Suprapubic skin (tissue), 4 donors: ENCODE measurements around the gene TNFAIP3. TPM values are rescaled to one million over a fixed set of nuclear protein-coding genes. Genes with fewer than 3 reads are reported as not detected.

Experiments
- DNase-seq, 2 donors: peaks; one replicate each; pipeline ENCODE4 v3.0.0-alpha.2; 2019; ENCODE audit warnings: low spot score in 2 of 2
- H3K27ac ChIP-seq: fragments of 200-600 bp; sonication (generic); one replicate; pipeline ENCODE4 v1.5.1; 2019
- H3K27me3 ChIP-seq: fragments of 200-600 bp; sonication (generic); one replicate; pipeline ENCODE4 v1.5.1; 2019
- H3K36me3 ChIP-seq: fragments of 200-600 bp; sonication (generic); one replicate; pipeline ENCODE4 v1.5.1; 2019
- H3K4me1 ChIP-seq: fragments of 200-600 bp; sonication (generic); one replicate; pipeline ENCODE4 v1.5.1; 2019
- H3K4me3 ChIP-seq: fragments of 200-600 bp; sonication (generic); one replicate; pipeline ENCODE4 v1.5.1; 2019; ENCODE audit warnings: mild to moderate bottlenecking
- H3K9me3 ChIP-seq: fragments of 200-600 bp; sonication (generic); one replicate; pipeline ENCODE4 v1.5.1; 2019
- CTCF ChIP-seq, 2 donors: fragments of 200-600 bp in 1 of 2; fragments of 450-650 bp in 1 of 2; sonication (generic) in 1 of 2; IDR thresholded peaks; one replicate each; pipeline ENCODE4 v1.5.1; 2016 to 2019; ENCODE audit warnings: antibody characterized with exemption in 2 of 2, mild to moderate bottlenecking in 1 of 2, moderate library complexity in 1 of 2
- EP300 ChIP-seq: sonication (generic); formaldehyde crosslinking; IDR thresholded peaks from one replicate; pipeline ENCODE4 v1.6.1; 2017; ENCODE audit warnings: antibody characterized with exemption
- POLR2A ChIP-seq, 2 donors: fragments of 450-650 bp; IDR thresholded peaks; one replicate each; pipeline ENCODE4 v1.6.1; 2017; ENCODE audit warnings: antibody characterized with exemption in 2 of 2, mild to moderate bottlenecking in 2 of 2, moderate library complexity in 2 of 2
- POLR2AphosphoS5 ChIP-seq, 3 donors: sonication (generic); formaldehyde crosslinking; IDR thresholded peaks; one replicate each; pipeline ENCODE4 v1.6.1; 2017; ENCODE audit warnings: antibody characterized with exemption in 3 of 3
- WGBS: methylation state at CpG from one replicate; pipeline ENCODE4 v1.1.5; 2018; 5-methylcytosine and 5-hydroxymethylcytosine counted together
- total RNA-seq, 4 donors: library from RNA; depleted of rRNA; stranded (reverse); fragments of >200 nt; gene quantifications; one replicate each; pipeline ENCODE4 v1.1.0, GENCODE V29; 2016

The TNFAIP3 gene
- total RNA-seq, 4 donors from 2014 or later: 64.1 to 146 (median 111) TPM

DNA sequence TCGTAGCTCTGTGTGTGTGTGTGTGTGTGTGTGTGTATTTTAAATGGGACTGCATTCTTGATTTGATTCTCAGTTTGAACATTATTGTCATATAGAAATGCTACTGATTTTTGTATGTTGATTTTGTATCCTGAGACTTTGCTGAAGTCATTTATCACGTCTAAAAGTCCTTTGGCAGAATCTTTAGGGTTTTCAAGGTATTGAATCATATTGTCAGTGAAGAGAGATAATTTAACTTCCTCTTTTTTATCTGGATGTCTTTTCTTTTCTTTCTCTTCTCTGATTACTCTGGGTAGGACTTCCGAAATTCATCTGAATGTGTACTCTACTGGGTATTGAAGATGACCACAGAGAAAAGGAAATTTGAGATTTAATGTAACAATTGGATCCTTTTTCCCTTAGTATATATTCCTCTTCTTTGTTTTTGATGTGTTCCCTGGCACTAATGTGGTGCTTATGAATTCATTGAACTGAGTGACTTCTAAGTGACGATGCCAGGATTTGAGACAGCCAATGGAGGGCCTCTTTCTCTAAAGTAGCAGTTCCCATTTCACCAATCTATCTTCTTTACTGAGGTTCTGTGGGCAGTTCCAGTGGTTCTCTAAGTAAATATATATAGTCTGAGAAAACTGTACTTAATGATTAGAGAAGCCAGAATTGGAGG lies 47.6 kb downstream of the TNFAIP3 start:
- H3K4me3 ChIP-seq: no peak overlapping the region
- H3K4me1 ChIP-seq: peaks cover 2% of the 10 kb centered on the region
- WGBS: 80% methylated on average over 4 of the region's 4 CpGs
- no peak for DNase-seq
- H3K27me3 ChIP-seq: no peaks in the 10 kb centered on the region
- no peak overlapping the region for H3K27ac ChIP-seq
- no peaks in the 10 kb centered on the region for H3K36me3 ChIP-seq
- TF ChIP-seq CTCF (IDR thresholded peaks at IDR 0.05) (no peak), EP300 (no peak), POLR2AphosphoS5 (IDR thresholded peaks at IDR 0.05) (no peak), POLR2A (IDR thresholded peaks at IDR 0.05) (no peak)
- no peaks in the 10 kb centered on the region for H3K9me3 ChIP-seq

DNA sequence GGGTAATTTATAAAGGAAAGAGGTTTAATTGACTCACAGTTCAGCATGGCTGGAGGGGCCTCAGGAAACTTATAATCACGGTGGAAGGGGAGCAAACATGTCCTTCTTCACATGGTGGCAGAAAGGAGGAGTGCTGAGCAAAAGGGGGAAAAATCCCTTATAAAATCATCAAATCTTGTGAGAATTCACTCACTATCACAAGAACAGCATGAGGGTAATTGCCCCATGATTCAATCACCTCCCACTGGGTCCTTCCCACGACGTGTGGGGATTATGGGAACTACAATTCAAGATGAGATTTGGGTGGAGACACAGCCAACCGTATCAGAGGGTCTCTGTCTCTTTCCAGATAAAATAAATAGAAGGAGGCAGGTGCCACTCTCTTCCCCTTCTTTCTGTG lies 48.7 kb downstream of the TNFAIP3 start:
- no peaks in the 10 kb centered on the region for H3K9me3 ChIP-seq
- no peak for TF ChIP-seq POLR2AphosphoS5 (IDR thresholded peaks at IDR 0.05)
- TF ChIP-seq EP300: no peak
- no peak for TF ChIP-seq POLR2A (IDR thresholded peaks at IDR 0.05)
- no peak for TF ChIP-seq CTCF (IDR thresholded peaks at IDR 0.05)
- no peaks in the 10 kb centered on the region for H3K36me3 ChIP-seq
- no peak for DNase-seq
- no peak overlapping the region for H3K4me3 ChIP-seq
- peaks cover 2% of the 10 kb centered on the region for H3K4me1 ChIP-seq
- no peak overlapping the region for H3K27ac ChIP-seq
- H3K27me3 ChIP-seq: no peaks in the 10 kb centered on the region
- WGBS: 80% methylated on average over 4 of the region's 4 CpGs

- H3K4me1 ChIP-seq: no peaks in the 10 kb centered on the region
- H3K9me3 ChIP-seq: no peaks in the 10 kb centered on the region
- no peak for DNase-seq
- TF ChIP-seq POLR2AphosphoS5 (IDR thresholded peaks at IDR 0.05): no peak
- TF ChIP-seq POLR2A (IDR thresholded peaks at IDR 0.05): no peak
- TF ChIP-seq CTCF (IDR thresholded peaks at IDR 0.05): no peak
- no peak for TF ChIP-seq EP300
- no peaks in the 10 kb centered on the region for H3K27me3 ChIP-seq
- no peak overlapping the region for H3K27ac ChIP-seq
- H3K36me3 ChIP-seq: no peaks in the 10 kb centered on the region
- WGBS: 86% methylated on average over 1 of the region's 1 CpG
- no peak overlapping the region for H3K4me3 ChIP-seq
Observed at GRCh38 chr6:137917551-137918325, 50.7 kb downstream of the TNFAIP3 start.

- no peak for DNase-seq
- H3K4me1 ChIP-seq: no peaks in the 10 kb centered on the region
- WGBS: 91% methylated on average over 3 of the region's 3 CpGs
- H3K27me3 ChIP-seq: no peaks in the 10 kb centered on the region
- H3K9me3 ChIP-seq: no peaks in the 10 kb centered on the region
- no peaks in the 10 kb centered on the region for H3K36me3 ChIP-seq
- H3K27ac ChIP-seq: no peak overlapping the region
- TF ChIP-seq POLR2A (IDR thresholded peaks at IDR 0.05): no peak
- TF ChIP-seq EP300: no peak
- TF ChIP-seq POLR2AphosphoS5 (IDR thresholded peaks at IDR 0.05): no peak
- TF ChIP-seq CTCF (IDR thresholded peaks at IDR 0.05): no peak
- no peak overlapping the region for H3K4me3 ChIP-seq
Observed at GRCh38 chr6:137919502-137919823, 52.4 kb downstream of the TNFAIP3 start.

- WGBS: 84% methylated on average over 8 of the region's 8 CpGs
- Histone ChIP-seq H3K4me3 (no peak overlapping the region), H3K27me3 (no peaks in the 10 kb centered on the region), H3K4me1 (no peaks in the 10 kb centered on the region), H3K36me3 (no peaks in the 10 kb centered on the region), H3K27ac (no peak overlapping the region), H3K9me3 (no peaks in the 10 kb centered on the region)
- no peak for TF ChIP-seq POLR2AphosphoS5 (IDR thresholded peaks at IDR 0.05)
- no peak for TF ChIP-seq POLR2A (IDR thresholded peaks at IDR 0.05)
- no peak for TF ChIP-seq EP300
- no peak for TF ChIP-seq CTCF (IDR thresholded peaks at IDR 0.05)
- DNase-seq: no peak
Observed at GRCh38 chr6:137919837-137920730, 53.0 kb downstream of the TNFAIP3 start.
